ENCODE measurements around the gene SH3D21.
A peak's percentile ranks its signal among the peaks of the same experiment; 100 is the strongest.

Gene SH3D21

DNA sequence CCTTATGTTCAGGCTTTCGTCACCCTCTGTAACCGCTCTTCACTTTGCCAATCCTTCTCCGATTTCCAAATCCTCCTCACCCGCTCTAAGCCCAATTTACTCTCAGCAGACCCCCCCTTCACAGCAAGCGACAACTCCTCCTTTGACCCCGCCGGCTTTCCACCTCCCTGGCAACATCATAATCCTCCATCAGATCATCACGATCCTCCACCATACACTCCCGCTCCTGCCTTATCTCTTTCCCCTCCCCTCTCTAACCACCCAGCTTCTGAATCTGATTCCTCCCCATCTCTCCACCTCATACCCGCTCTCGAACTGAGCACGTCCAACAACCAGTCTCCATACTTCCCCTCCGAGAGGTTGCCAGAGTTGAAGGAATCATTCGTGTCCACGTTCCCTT lies 24.8 kb downstream of the SH3D21 start:
- no peak for DNase-seq

DNA sequence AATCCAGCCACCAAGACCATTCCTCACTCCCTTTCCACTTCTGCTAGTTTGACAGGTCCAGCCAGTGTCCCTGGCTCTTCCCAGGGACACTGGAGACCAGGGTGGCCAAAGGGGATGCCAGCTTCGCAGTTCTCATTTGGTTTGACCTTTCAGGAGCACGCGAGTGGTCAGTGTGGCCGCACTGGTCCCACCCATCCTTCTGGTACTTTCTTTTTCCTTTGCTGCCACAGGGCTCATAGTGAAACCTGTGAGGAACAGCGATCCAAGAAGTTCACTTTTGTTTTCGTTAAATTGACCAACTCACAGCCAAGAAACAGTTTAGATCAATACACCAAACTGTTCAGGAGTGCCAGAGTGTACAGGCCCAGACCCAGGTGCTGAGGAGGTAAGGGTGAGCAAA lies 31.7 kb downstream of the SH3D21 start:
- no peak for DNase-seq

DNA sequence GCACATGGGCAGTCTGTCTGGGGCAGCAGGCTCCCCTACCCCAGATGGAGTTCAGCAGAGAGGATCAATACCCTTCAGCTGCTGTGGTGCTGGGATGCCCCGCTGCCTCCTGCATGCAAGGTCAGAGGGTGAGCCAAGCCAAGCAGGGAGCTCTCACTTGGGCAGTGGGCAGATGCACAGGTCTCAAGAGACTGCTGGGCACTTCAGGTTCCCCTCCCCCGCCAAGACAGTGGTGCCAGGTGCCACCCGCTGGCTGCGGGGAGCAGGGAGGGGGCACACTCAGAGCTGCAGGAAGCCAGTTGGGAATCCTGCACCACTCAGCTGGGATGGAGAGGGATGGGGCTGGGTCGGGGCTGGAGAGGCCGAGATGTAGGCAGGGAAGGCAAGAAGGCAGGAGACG lies 33.0 kb downstream of the SH3D21 start:
- no peak for DNase-seq

DNA sequence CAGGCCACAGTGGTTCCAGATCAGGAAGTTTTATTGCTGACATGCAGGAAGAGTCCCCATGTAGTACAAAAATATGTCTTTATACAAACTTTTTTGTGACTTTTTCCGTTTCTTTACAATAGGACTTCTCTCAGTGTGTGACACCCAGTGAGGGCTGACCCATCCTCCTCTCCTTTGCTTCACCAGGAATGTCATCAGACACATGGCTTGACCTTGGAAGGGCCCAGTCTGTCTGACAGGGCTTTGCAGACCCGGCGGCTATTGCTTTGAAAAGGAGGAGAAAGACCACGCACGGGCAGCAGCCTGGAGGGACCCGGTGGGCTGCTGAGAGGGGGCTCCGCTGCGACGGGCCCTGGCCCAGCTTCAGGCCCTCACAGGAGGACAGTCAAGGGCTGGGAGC lies 33.4 kb downstream of the SH3D21 start:
- no peak for DNase-seq

DNA sequence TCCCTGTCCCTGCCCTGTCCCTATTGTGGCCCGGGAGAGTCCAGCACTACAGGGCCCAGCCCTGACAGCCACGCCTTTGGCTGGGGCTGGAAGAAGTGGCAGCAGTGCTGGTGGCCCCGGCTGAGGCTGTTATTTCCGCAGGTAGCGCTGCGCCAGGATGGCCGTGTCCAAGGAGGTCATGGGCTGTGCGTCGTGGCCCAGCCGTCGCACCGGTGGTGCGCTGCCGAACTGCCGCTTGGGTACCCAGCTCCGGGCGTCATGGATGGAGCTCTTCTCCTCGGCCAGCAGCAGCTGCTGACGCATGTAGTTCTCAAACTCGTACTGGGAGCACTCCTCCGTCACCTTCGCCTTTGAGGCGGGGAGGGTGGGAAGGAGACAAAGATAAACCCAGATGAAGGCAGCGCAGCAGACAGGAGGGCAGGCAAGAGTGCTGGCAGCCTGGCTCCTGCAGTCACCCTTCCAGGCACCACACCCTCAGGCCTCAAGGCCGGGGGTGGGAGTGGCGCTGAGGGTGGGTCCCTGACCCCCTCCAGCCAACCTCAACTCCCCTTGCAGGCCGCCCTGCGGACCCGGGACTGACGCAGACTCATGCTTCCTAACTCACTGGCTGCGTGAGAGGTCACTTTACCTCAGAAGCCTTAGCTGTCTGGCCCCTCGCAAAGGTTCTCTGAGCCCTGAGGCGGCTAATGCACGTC lies 35.6 kb downstream of the SH3D21 start:
- DNase-seq: no peak

DNA sequence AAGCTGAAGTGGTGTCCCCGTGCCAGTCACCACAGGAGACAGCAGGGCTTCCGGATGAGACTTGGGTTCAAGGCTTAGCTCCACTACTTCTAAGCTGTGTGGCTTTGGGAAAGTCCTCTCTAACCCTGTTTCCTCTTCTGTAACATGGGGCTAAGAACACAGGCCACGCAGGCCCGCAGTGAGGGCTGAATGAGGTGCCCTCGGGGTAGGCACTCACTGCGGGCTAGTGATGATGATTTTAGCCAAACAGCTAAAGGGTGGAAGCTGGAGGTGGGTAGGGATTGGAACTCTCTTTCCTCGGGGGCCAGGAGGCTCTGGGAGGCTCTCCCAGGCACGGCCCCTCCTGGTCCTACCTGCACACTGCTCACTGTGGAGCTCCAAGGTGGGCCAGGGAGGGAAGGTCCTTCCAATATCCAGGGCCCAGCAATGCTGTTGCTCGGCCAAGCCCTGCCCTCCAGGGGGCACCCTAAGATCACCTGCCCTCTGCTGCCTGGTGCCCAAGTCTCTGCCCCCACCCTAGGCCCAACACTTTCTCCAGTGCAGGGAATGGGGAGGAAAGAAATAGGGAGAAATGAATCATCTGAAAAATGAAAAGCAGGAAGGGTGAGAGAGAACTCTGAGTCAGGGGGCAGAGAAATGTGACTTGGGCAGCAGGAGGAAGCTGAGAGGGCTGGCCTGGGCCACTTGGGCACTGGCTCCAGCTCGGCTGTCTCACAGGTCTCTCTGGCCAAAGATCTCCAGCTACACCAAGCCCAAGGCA lies 36.4 kb downstream of the SH3D21 start:
- DNase-seq: peak; percentile 64

DNA sequence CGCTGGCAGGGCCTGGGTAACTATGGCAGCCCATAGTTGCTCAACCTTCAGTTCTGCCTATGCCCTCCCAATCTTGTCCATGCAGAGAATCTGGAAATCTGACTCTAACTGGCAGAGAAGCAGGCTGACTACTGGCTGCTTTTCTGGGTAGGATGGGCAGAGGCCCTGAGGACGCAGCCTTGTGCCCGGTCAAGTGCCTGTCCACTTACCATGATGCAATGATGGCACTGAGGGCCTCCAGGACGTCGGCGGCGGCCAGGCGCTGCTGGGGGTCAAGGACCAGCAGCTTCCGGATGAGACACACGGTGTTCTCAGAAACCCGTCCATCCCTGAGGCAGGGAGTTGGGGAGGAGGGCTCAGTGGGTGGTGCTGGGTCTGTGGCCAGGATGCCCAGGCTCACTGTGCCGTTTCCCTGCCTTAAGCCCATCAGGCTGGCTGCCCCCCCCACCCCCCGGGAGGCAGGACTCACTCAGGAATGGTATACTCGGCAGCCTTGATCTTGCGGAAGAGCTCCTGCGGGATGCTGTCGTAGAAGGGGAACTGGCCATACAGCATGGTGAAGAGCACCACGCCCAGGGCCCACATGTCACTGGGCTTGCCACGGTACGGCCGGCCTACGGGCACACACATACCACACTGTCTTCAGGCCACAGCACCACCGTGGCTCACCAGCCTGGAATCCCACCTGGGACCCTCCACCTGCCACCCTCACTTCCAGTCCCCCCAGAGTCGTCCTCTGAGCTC lies 37.7 kb downstream of the SH3D21 start:
- DNase-seq: no peak

DNA sequence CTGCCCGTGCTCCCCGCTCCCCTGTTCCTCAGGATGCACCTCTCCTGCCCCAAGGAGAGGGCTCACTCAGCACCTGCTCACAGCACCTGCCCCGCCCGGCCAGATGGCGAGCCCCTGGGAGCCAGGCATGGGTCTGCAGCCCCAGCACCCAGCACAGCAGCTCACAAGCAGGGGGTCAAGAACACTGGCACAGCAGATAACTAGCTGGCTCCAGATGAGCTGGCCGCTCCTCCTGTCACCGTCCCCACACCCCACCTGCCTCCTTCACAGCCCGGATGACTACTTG lies 38.2 kb downstream of the SH3D21 start:
- DNase-seq: no peak

DNA sequence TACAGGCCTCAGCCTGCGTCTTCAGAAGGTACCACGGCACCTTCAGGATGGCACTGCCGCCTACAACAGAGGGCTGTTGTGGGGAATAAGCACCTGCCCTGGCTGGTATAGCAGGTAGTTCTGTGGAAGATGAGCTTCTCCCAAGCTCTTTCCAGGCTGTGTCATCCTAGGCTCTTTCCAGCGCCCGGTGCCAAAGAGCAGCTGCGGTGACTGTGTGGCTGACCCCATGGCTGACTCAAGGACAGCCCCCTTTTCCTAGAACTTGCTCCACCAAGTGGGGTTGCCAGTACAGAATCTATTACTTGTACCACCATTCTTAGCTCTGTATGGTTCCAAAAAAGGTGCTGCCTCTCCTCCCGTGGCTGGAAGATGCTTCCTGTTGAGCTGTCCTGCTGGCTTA lies 39.2 kb downstream of the SH3D21 start:
- DNase-seq: no peak

DNA sequence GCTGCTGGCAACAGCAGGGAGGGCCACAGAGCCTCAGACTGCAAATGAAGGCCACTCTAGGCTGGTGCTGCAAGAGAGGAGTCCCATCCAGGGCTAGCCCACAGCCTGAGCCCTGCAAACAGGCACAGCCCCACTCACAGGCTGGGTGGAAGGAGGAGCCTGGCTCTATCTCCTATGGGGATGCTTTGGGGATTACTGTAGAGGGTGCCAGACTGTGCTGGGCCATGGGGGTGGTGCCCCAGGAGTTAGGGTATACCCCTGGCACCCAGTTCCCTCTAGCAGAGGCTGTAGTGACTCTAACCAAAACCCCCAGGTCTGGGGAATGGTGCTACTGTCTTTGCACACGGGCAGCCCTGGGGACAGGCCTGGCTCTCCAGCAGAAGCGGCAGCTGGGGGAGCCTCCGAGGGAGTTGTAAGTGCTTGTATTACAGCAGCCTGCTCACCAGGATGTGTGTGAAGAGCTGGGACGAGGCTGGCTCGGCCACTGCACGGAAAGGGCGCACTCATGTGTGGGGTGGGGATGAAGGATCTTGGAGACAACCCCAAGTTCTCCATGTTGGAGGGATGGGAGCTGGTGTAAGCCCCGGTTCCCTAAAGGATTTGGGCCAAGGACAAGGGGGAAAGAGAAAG lies 40.7 kb downstream of the SH3D21 start:
- DNase-seq: no peak

DNA sequence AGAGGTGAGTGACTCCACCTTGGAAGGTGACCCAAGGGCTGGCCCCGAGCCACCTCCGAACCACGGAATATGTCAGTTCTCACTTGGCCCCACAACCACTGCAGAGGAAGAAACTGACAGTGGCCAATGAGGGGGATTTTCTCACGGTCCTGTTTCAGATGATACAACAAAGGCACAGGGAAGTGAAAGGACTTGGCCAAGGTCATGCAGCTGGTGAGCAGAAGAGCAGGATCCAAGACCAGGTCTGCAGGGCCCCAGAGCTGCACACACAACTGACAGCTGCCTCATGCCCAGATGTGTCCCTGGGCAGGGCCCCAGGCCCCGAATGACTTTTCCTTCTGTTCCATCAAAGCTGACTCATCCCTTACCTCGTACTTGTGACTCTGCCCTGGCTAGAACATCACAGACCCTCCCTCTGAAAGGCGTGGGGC lies 43.1 kb downstream of the SH3D21 start:
- peak; percentile 32 for DNase-seq

DNA sequence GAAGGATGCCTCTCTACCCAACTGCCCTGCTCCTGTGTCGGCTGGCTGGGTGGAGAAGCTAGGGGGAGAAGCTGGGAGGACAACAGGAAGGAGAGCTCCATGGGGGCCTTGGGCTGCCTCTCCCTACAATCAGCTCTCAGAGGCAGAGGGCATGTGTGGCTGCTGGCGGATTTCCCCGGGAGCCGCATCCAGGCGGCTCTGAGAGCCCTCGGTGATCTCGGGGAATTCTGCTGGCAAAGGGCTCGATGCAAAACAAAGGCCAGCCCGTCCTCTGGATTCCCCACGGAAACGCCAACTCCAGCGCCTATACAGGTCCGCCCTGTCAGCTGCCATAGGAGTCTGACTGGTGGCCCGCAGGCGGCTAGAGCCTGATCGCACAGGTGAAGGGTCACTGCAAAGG lies 43.7 kb downstream of the SH3D21 start:
- no peak for DNase-seq

DNA sequence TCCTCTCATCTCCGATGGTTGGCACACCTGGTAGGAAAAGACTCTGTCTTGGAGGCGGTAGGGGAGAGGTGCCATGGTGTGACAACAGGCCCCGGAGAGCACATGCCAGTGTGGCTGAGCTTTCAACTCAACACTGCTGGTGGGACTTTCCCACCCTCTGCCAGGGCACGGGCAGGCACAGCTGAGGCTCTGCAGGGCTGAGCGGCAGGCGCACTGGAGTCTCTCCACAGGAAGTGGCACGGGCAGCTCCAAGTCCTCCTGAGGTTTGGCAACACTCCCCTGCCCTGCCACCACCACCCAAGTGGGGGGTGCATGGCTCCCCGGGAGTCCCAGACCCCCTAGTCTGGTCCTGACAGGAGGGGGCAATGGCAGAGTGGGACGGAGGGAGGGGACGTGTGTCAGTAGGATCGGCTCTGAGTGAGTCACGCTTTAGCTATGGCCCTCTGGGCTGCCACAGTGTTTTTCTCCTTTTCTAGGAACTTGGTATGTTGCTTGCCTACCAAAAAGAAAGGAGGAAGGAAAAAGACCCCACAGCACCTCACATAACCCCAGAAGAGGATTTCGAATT lies 44.6 kb downstream of the SH3D21 start:
- DNase-seq: peak; percentile 65

DNA sequence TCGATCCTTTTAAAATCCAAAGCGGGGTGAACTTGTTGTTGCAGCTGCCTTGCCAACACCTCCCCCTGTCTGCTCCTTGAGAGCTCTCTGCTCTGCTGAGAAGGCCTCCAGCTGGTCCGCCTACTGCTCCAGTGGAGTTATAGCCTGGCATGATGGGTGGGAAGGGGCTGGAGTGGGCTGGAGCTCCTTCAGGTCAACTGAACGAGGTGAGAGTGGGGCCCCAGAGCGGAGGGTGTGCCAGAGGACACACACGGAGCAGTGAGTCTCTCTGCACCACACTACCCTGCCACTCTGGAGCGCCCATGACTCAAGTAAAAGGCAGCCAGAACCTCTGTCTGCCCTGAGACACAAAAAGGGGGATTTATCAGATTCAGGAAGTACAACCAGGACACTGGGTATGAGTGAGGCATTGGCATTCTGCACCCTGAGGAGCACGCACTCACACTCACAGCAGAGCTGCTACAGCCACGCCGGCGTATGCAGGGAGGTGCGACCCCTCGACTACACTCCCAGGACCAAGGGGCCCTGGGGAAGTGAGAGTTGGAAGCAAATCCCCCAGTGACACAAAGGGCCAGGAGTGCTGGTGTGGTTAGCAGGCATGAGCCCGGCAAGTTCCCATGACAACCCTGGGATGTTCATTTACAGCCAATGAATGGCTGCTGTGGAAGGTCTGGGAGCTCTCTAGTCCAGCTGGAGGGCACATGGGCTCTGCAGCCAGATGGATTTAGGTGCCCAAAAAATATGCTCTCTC lies 45.2 kb downstream of the SH3D21 start:
- no peak for DNase-seq

DNA sequence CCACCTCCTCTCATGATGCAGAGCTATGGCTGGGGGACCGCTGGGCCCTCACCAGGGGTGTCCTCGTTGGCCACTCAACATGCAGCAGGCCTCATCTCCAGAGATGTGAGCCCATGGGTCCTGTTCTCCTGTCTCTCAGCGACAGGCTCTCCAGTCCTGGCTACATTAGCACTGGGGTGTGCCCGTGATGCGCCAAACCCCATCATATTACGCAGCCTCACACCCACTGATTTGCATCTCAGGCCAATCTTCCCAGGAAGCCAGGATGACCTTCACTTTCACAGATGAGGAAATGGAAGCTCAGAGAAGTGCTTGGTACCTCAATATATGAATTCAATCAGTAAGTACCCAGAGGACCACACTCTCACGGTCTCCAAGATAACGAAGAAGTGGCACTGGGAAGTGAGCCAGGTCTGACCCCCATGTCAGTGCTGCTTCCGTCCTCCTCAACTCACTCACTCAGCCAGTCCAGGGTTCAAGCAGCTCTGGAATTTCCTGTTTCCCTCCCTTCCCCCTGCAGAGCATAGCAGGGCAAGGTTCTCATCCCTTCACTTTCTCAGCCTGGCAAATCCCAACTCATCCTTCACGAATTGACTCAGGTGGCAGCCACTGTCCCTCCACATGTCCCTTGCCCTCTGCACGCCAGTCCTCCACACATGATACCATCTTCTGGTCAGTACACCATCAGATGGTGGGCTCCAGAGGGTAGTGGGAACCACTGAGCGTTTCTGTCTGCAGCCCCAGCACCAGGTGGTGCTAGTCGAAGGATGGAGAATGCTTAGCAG lies 46.1 kb downstream of the SH3D21 start:
- DNase-seq: no peak

DNA sequence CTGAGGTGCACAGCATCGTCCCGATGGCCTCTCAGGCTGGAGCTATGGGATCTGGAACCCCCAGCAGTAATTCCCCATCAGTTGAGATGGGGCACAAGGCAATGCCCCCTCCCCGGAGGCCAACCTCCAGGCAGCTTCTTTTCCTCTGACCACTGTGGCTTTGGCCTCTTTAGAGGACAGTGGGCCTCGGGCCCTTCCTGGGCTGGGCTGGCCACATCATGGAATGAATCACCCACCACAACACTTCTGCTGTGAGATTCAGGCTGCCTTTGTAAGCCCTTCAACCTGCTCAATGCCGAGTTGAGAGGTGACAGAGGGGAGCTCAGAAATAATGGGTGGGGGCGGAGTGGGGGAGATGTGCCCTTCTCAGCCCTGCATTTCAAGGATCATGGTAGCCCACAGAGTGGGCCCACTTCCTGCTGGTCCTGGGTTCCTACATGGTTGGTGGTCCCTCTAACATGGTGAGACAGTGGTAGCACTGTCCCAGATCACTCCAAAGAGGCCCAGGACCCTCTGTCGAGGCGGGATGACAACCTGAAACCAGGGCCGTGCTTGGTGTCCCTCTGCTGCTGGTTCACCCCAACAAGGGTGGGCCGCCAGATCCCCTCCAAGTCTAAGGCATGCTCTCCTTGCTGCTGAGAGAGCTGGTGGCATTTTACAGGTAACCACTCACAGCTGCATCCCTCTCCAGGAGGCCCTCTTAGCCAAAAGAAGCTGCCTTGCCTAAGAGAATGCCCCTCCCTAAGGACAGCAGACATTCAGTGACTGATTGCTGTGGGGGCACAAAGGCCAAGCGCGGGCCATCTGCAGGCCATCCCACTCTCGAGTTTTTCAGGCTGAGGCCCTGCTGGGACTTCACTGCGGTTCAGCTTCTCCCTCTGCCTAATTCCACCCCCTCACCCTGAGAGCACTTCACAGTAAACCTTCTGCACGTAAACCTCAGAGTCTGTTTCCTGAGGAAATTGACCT lies 47.0 kb downstream of the SH3D21 start:
- no peak for DNase-seq

DNA sequence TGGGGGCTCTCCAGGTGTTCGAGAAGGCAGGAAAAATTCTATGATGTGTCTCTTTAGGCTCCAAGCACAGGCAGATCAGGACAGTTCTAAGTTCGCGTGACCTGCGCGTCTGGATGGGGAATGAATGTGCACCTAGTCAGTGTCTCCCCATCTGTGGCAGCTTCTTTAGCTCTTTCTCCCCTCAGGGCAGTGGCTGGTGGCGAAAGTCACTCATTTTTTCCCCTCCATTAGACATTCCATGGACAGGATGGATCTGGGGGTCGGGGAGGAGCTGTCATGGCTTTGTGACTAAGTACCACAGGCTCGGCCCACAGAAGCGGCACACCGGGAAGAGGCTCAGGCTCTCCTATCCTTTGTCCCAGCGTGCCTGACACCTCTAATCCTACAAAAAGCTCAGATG lies 48.3 kb downstream of the SH3D21 start:
- no peak for DNase-seq

DNA sequence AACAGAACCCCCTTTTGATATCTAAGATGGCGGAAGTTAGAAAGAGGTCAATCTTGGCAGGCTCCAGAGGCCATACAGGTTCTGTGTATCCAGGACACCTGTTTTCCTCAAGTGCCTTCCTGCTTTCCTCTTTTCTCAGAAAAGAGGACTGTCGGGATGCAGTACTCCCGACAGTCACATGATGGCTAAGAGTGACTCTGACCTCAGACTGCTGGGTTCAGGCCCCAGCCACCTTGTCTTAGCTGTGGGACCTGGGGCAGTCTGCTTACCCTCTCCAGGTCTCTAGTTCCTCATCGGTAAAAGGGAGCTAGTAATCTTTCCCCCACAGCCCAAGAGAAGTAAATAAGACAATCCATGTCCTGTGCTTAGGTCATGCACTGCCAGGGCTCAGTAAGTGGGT lies 49.6 kb downstream of the SH3D21 start:
- DNase-seq: no peak

DNA sequence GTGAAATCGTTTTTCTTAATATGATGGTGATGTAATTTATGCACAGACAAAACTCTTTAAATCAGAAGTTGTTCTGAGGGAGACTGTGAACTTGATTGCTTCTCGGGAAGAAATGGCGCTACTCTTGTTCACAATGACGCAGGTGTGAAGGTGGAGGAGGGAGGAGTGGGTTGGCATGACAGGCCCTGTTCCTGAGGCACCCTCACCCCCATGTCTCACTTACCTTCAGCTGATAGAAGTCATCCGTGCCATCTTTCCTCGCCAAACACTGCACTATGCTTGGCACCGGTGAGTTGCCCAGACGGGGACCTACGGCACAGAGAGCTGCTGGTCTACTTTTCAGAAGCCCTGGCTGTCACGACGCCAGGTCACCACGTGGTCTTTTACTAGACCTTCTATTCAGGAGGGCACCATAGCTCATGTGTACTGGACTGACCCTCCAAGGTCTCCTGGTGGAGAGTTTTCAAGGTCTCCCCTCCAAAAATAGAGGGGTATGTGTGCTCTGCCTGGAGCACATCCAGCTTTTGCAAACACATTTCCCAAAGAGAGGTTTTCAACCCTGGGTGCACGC lies 52.4 kb downstream of the SH3D21 start:
- DNase-seq: no peak

DNA sequence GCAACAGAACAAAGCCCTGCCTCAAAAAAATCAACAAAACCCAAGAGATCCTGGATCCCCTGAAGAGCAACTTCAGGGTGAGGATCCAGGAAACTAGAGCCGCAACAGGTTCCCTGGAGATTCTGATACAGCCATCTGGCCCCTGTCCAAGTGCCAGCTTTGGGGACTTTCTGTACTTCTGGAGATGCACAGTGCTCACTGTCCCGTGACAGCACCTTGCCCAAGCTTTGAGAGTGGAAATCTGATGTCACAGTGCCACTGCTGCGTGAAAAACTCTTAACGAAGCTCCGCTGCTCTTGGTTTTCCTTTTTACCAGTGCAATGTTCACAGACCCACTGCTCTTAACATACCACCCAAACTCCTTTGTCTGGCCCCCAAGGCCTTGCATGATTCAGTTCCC lies 53.2 kb downstream of the SH3D21 start:
- DNase-seq: no peak

All from stimulated activated CD4-positive, alpha-beta T cell treated with anti-CD3 and anti-CD28 coated beads, Interleukin-15, amount 100 ng/mL, for 24 hours (primary cell).